ENCODE data around the gene TUSC2. TPM values are rescaled to one million over a fixed set of nuclear protein-coding genes. Genes with fewer than 3 reads are reported as not detected.

The TUSC2 gene
- total and polyA plus RNA-seq, 10 of the 15 experiments (the other 5 are each of a cell fraction or from before 2014, with no cell fraction given) = 4.0 to 73.8 (median 34.3) TPM

- TF ChIP-seq REST (IDR thresholded peaks at IDR 0.05; ENCODE audit: low read depth, low read length) (no peak), ZNF24 (IDR thresholded peaks at IDR 0.05) (no peak; the same call in 1 of the 2 replicates), CTCF (IDR thresholded peaks at IDR 0.05 in 2 of 3, conservative IDR thresholded peaks at IDR 0.05 in 1 of 3; ENCODE audit: control insufficient read depth in 2 of 3, extremely low read depth in 1 of 3, insufficient read depth in 1 of 3, low read depth in 3 of 3, low read length in 3 of 3) (peak; percentile 32 to 68 (median 35); a peak in 5 of 6 replicates), EP300 (IDR thresholded peaks at IDR 0.05; ENCODE audit: borderline replicate concordance in 1 of 2, control insufficient read depth in 1 of 2, low read depth in 2 of 2, low read length in 2 of 2) (no peak), GATAD2B (conservative IDR thresholded peaks at IDR 0.05; ENCODE audit: low read depth) (0 out of 2 replicates have a peak, but pooled peaks have one; percentile 8), RAD51 (IDR thresholded peaks at IDR 0.05) (no peak), NKRF (conservative IDR thresholded peaks at IDR 0.05) (peak; percentile 92; the same call in 1 of the 2 replicates), SREBF1 (IDR thresholded peaks at IDR 0.05; ENCODE audit: low read length) (peak; percentile 97), RB1 (IDR thresholded peaks at IDR 0.05; ENCODE audit: borderline replicate concordance) (peak; percentile 84), RFX5 (IDR thresholded peaks at IDR 0.05; ENCODE audit: low read depth, low read length) (no peak), TAF1 (IDR thresholded peaks at IDR 0.05; ENCODE audit: borderline replicate concordance, low read depth, low read length) (0 out of 2 replicates have a peak, but pooled peaks have one; percentile 8), SMAD1 (IDR thresholded peaks at IDR 0.05; ENCODE audit: low read depth, partially characterized antibody) (no peak), SP1 (IDR thresholded peaks at IDR 0.05; ENCODE audit: low read depth, low read length) (peak; percentile 91), SUZ12 (IDR thresholded peaks at IDR 0.05; ENCODE audit: unreplicated experiment) (no peak), PAX8 (IDR thresholded peaks at IDR 0.05) (no peak)
- TF ChIP-seq, protein P1, sequence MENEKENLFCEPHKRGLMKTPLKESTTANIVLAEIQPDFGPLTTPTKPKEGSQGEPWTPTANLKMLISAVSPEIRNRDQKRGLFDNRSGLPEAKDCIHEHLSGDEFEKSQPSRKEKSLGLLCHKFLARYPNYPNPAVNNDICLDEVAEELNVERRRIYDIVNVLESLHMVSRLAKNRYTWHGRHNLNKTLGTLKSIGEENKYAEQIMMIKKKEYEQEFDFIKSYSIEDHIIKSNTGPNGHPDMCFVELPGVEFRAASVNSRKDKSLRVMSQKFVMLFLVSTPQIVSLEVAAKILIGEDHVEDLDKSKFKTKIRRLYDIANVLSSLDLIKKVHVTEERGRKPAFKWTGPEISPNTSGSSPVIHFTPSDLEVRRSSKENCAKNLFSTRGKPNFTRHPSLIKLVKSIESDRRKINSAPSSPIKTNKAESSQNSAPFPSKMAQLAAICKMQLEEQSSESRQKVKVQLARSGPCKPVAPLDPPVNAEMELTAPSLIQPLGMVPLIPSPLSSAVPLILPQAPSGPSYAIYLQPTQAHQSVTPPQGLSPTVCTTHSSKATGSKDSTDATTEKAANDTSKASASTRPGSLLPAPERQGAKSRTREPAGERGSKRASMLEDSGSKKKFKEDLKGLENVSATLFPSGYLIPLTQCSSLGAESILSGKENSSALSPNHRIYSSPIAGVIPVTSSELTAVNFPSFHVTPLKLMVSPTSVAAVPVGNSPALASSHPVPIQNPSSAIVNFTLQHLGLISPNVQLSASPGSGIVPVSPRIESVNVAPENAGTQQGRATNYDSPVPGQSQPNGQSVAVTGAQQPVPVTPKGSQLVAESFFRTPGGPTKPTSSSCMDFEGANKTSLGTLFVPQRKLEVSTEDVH (IDR thresholded peaks at IDR 0.05; ENCODE audit: low read depth, partially characterized antibody) = peak; percentile 58
- TF ChIP-seq, protein P2, sequence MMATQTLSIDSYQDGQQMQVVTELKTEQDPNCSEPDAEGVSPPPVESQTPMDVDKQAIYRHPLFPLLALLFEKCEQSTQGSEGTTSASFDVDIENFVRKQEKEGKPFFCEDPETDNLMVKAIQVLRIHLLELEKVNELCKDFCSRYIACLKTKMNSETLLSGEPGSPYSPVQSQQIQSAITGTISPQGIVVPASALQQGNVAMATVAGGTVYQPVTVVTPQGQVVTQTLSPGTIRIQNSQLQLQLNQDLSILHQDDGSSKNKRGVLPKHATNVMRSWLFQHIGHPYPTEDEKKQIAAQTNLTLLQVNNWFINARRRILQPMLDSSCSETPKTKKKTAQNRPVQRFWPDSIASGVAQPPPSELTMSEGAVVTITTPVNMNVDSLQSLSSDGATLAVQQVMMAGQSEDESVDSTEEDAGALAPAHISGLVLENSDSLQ (IDR thresholded peaks at IDR 0.05) = peak; percentile 10; the same call in 1 of the 2 replicates
Observed at GRCh38 chr3:50321336-50322114, 6.5 kb downstream of the TUSC2 start (continued).
